Neural cell (in vitro differentiated cells): Measurements from ENCODE around the gene CAPNS1. TPM values are rescaled to one million over a fixed set of nuclear protein-coding genes. Genes with fewer than 3 reads are reported as not detected.

ENCODE experiments used
- H2AFZ ChIP-seq: fragments of 200-600, 300-800 bp; sonication (generic), shearing (Covaris generic); 2 replicates; pipeline ENCODE4 v1.6.0; 2014; ENCODE audit warnings: low read depth, mild to moderate bottlenecking, antibody characterized with exemption, low read length, moderate library complexity
- H3F3A ChIP-seq: fragments of 200-600 bp; shearing (Covaris generic); 2 replicates; pipeline ENCODE4 v1.6.1; 2016; ENCODE audit warnings: mild to moderate bottlenecking, moderate library complexity, mixed read lengths, antibody characterized with exemption, low read length; ENCODE audit not compliant: insufficient read depth, poor library complexity, severe bottlenecking
- H3K27ac ChIP-seq: fragments of 200-600, 300-800 bp; sonication (generic), shearing (Covaris generic); 2 replicates; pipeline ENCODE4 v1.5.1; 2014; ENCODE audit warnings: mild to moderate bottlenecking, low read length, moderate library complexity
- H3K27me3 ChIP-seq: fragments of 300-800, 200-600 bp; sonication (generic), shearing (Covaris generic); 2 replicates; pipeline ENCODE4 v1.6.0; 2014; ENCODE audit warnings: mild to moderate bottlenecking, low read depth, low read length, moderate library complexity; ENCODE audit not compliant: insufficient read depth
- H3K36me3 ChIP-seq: fragments of 300-800, 200-600 bp; sonication (generic), shearing (Covaris generic); 2 replicates; pipeline ENCODE4 v1.5.1; 2014; ENCODE audit warnings: mild to moderate bottlenecking, antibody characterized with exemption, low read length, moderate library complexity; ENCODE audit not compliant: insufficient read depth
- H3K4me2 ChIP-seq: fragments of 300-800, 200-600 bp; sonication (generic), shearing (Covaris generic); 2 replicates; pipeline ENCODE4 v1.6.0; 2014; ENCODE audit warnings: mild to moderate bottlenecking, low read length
- H3K4me3 ChIP-seq: fragments of 300-800, 200-600 bp; sonication (generic), shearing (Covaris generic); 2 replicates; pipeline ENCODE4 v1.5.1; 2014; ENCODE audit warnings: mild to moderate bottlenecking, low read length, moderate library complexity
- H3K79me2 ChIP-seq: fragments of 200-600 bp; shearing (Covaris generic); replicated peaks from 2 replicates; pipeline ENCODE4 v1.6.0; 2014; ENCODE audit warnings: mild to moderate bottlenecking, low read length, moderate library complexity; ENCODE audit not compliant: insufficient read depth
- H3K9ac ChIP-seq: fragments of 300-800, 200-600 bp; sonication (generic), shearing (Covaris generic); 2 replicates; pipeline ENCODE4 v1.6.1; 2016; ENCODE audit warnings: mild to moderate bottlenecking, low read length, mixed read lengths
- H3K9me2 ChIP-seq: fragments of 200-600 bp; shearing (Covaris generic); 2 replicates; pipeline ENCODE4 v1.6.1; 2016; ENCODE audit warnings: mild to moderate bottlenecking, low read length, mixed read lengths; ENCODE audit not compliant: insufficient read depth
- H3K9me3 ChIP-seq: fragments of 200-600, 300-800 bp; sonication (generic), shearing (Covaris generic); 2 replicates; pipeline ENCODE4 v1.6.1; 2016; ENCODE audit warnings: mild to moderate bottlenecking, mixed run types, low read length, moderate library complexity, mixed read lengths
- H4K20me1 ChIP-seq: fragments of 200-600 bp; shearing (Covaris generic); 2 replicates; pipeline ENCODE4 v1.6.1; 2016; ENCODE audit warnings: mild to moderate bottlenecking, mixed run types; ENCODE audit not compliant: insufficient read depth
- CTCF ChIP-seq: fragments of 450-650 bp; IDR thresholded peaks from 2 replicates; pipeline ENCODE4 v1.5.1; 2014; ENCODE audit warnings: antibody characterized with exemption, mild to moderate bottlenecking, moderate library complexity; ENCODE audit not compliant: poor library complexity, severe bottlenecking
- EP300 ChIP-seq: fragments of 450-650 bp; conservative IDR thresholded peaks from 2 replicates; pipeline ENCODE4 v1.6.1; 2014; ENCODE audit warnings: antibody characterized with exemption, mild to moderate bottlenecking, moderate library complexity; ENCODE audit not compliant: poor library complexity, severe bottlenecking
- EZH2 ChIP-seq: fragments of 200-600, 300-800 bp; shearing (Covaris generic), sonication (generic); IDR thresholded peaks from 2 replicates; pipeline ENCODE4 v1.6.1; 2014; ENCODE audit warnings: antibody characterized with exemption, low read length, borderline replicate concordance, mild to moderate bottlenecking; ENCODE audit not compliant: insufficient read depth, poor library complexity, severe bottlenecking
- MXI1 ChIP-seq: fragments of 450-650 bp; conservative IDR thresholded peaks from 2 replicates; pipeline ENCODE4 v1.6.1; 2014; ENCODE audit warnings: antibody characterized with exemption, mild to moderate bottlenecking; ENCODE audit not compliant: poor library complexity, severe bottlenecking
- POLR2AphosphoS5 ChIP-seq: IDR thresholded peaks from 2 replicates; pipeline ENCODE4 v1.6.1; 2012
- RAD21 ChIP-seq: fragments of 450-650 bp; conservative IDR thresholded peaks from 2 replicates; pipeline ENCODE4 v1.6.1; 2014; ENCODE audit warnings: antibody characterized with exemption, mild to moderate bottlenecking, moderate library complexity
- REST ChIP-seq: IDR thresholded peaks from 2 replicates; pipeline ENCODE4 v1.6.1; 2012; ENCODE audit warnings: borderline replicate concordance
- SMC3 ChIP-seq: fragments of 450-650 bp; conservative IDR thresholded peaks from 2 replicates; pipeline ENCODE4 v1.6.1; 2014; ENCODE audit warnings: antibody characterized with exemption, mild to moderate bottlenecking, moderate library complexity; ENCODE audit not compliant: poor library complexity
- TAF1 ChIP-seq: IDR thresholded peaks from 2 replicates; pipeline ENCODE4 v1.6.1; 2012; ENCODE audit warnings: low read depth
- polyA plus RNA-seq: library from polyadenylated mRNA; depleted of rRNA; stranded (reverse); fragments of >200 nt; gene quantifications from 2 replicates; pipeline ENCODE4 v1.2.3, GENCODE V29; 2014

Gene CAPNS1
- polyA plus RNA-seq, 1 donor from 2014 or later = 67.3 TPM

- Histone ChIP-seq H4K20me1 (no peaks in the 10 kb centered on the region), H3K4me3 (peak overlapping the region; percentile 98), H3K4me2 (no peak overlapping the region), H3K9ac (peak overlapping the region; percentile 92), H3K9me3 (no peaks in the 10 kb centered on the region), H2AFZ (no peak overlapping the region), H3K27me3 (no peaks in the 10 kb centered on the region), H3K79me2 (peaks cover 9% of the 10 kb centered on the region), H3K27ac (peak overlapping the region; percentile 89), H3K9me2 (no peaks in the 10 kb centered on the region), H3K36me3 (peaks cover 13% of the 10 kb centered on the region), H3F3A (no peaks in the 10 kb centered on the region)
- TF ChIP-seq TAF1 (peak; percentile 15), CTCF (no peak), SMC3 (no peak), RAD21 (no peak), POLR2AphosphoS5 (peak; percentile 74), REST (peak; percentile 31), MXI1 (no peak), EZH2 (no peak), EP300 (no peak)
These were observed 1.4 kb downstream of the CAPNS1 start for GRCh38 chr19:36141039-36141927.

- TF ChIP-seq CTCF = no peak
- no peak for TF ChIP-seq POLR2AphosphoS5
- TF ChIP-seq REST = no peak
- TF ChIP-seq RAD21 = no peak
- TF ChIP-seq SMC3 = no peak
- no peak for TF ChIP-seq TAF1
- TF ChIP-seq EP300 = no peak
- no peak for TF ChIP-seq EZH2
- TF ChIP-seq MXI1 = no peak
- Histone ChIP-seq H4K20me1 (no peaks in the 10 kb centered on the region), H2AFZ (no peak overlapping the region), H3K9me2 (no peaks in the 10 kb centered on the region), H3K9ac (no peak overlapping the region), H3F3A (no peaks in the 10 kb centered on the region), H3K79me2 (peaks cover 9% of the 10 kb centered on the region), H3K4me2 (no peak overlapping the region), H3K27ac (no peak overlapping the region), H3K4me3 (peak overlapping the region; percentile 98), H3K27me3 (no peaks in the 10 kb centered on the region), H3K36me3 (peaks cover 13% of the 10 kb centered on the region), H3K9me3 (no peaks in the 10 kb centered on the region)
These were observed 2.2 kb downstream of the CAPNS1 start for GRCh38 chr19:36142046-36142445.
